Smooth muscle cell (in vitro differentiated cells): ENCODE results near the gene METAP1D. TPM values are rescaled to one million over a fixed set of nuclear protein-coding genes. Genes with fewer than 3 reads are reported as not detected.

ENCODE experiments used
- DNase-seq: peaks from one replicate; lab custom pipeline; 2025; ENCODE audit not compliant: unreplicated experiment; lab: John Stamatoyannopoulos, UW
- H2AFZ ChIP-seq: fragments of 200-600 bp; sonication (generic); 2 replicates; pipeline ENCODE4 v1.6.0; 2016; ENCODE audit warnings: antibody characterized with exemption, low read depth, mild to moderate bottlenecking
- H3F3A ChIP-seq: fragments of 200-600 bp; sonication (generic); 2 replicates; pipeline ENCODE4 v1.6.0; 2017; ENCODE audit warnings: antibody characterized with exemption, low read depth
- H3K27ac ChIP-seq: fragments of 200-600 bp; sonication (generic); 2 replicates; pipeline ENCODE4 v1.5.1; 2016; ENCODE audit warnings: low read depth, mild to moderate bottlenecking
- H3K27me3 ChIP-seq: fragments of 200-600 bp; sonication (generic); 2 replicates; pipeline ENCODE4 v1.6.1; 2016; ENCODE audit warnings: low read depth, mild to moderate bottlenecking
- H3K36me3 ChIP-seq: fragments of 200-600 bp; sonication (generic); 2 replicates; pipeline ENCODE4 v1.5.1; 2016; ENCODE audit warnings: low read depth
- H3K4me1 ChIP-seq: fragments of 200-600 bp; sonication (generic); 2 replicates; pipeline ENCODE4 v1.5.1; 2016; ENCODE audit warnings: low read depth
- H3K4me2 ChIP-seq: fragments of 200-600 bp; sonication (generic); 2 replicates; pipeline ENCODE4 v1.6.0; 2016; ENCODE audit warnings: mild to moderate bottlenecking
- H3K4me3 ChIP-seq: fragments of 200-600 bp; sonication (generic); 2 replicates; pipeline ENCODE4 v1.5.1; 2016; ENCODE audit warnings: mild to moderate bottlenecking
- H3K79me2 ChIP-seq: fragments of 200-600 bp; sonication (generic); 2 replicates; pipeline ENCODE4 v1.6.0; 2016; ENCODE audit warnings: low read depth, mild to moderate bottlenecking
- H3K9ac ChIP-seq: fragments of 200-600 bp; sonication (generic); 2 replicates; pipeline ENCODE4 v1.6.0; 2016; ENCODE audit warnings: low read depth
- H3K9me3 ChIP-seq: fragments of 200-600 bp; sonication (generic); replicated peaks from 2 replicates; pipeline ENCODE4 v1.5.1; 2016; ENCODE audit warnings: low read depth
- H4K20me1 ChIP-seq: fragments of 200-600 bp; sonication (generic); 2 replicates; pipeline ENCODE4 v1.6.0; 2016; ENCODE audit warnings: low read depth
- CTCF ChIP-seq: fragments of 200-600 bp; sonication (generic); IDR thresholded peaks from 2 replicates; pipeline ENCODE4 v1.5.1; 2017; ENCODE audit warnings: borderline replicate concordance, mild to moderate bottlenecking, antibody characterized with exemption; ENCODE audit not compliant: insufficient read depth, poor library complexity, severe bottlenecking
- WGBS: methylation state at CpG from one replicate; pipeline ENCODE4 v1.1.7; 2016; ENCODE audit warnings: low lambda C conversion rate; 5-methylcytosine and 5-hydroxymethylcytosine counted together
- polyA plus RNA-seq: library from polyadenylated mRNA; unstranded; fragments of >200 nt; fragmentation: Nextera tagmentation; extraction: Ambion mirVana; gene quantifications from 2 replicates; pipeline ENCODE4 v1.2.1, GENCODE V29; 2016
- total RNA-seq: library from RNA; depleted of rRNA; stranded (reverse); fragments of >200 nt; gene quantifications from 2 replicates; pipeline ENCODE4 v1.2.3, GENCODE V29; 2014

Gene METAP1D
- total and polyA plus RNA-seq, 2 experiments from 2014 or later, result 5.9 to 7.5 TPM

- H3K27ac ChIP-seq, result no peak overlapping the region
- no peaks in the 10 kb centered on the region for H3F3A ChIP-seq
- no peak overlapping the region for H3K9ac ChIP-seq
- H3K4me3 ChIP-seq, result no peak overlapping the region
- H4K20me1 ChIP-seq, result no peaks in the 10 kb centered on the region
- H2AFZ ChIP-seq, result no peak overlapping the region
- no peak overlapping the region for H3K4me2 ChIP-seq
- H3K27me3 ChIP-seq, result no peaks in the 10 kb centered on the region
- H3K9me3 ChIP-seq, result no peaks in the 10 kb centered on the region
- no peak for DNase-seq
- H3K4me1 ChIP-seq, result no peaks in the 10 kb centered on the region
- no peak for TF ChIP-seq CTCF
- no peaks in the 10 kb centered on the region for H3K36me3 ChIP-seq
- WGBS, result 86% methylated on average over 11 of the region's 11 CpGs
- no peaks in the 10 kb centered on the region for H3K79me2 ChIP-seq
Observed at GRCh38 chr2:172011812-172012575, 12.2 kb downstream of the METAP1D start.

GRCh38 chr2:172012677-172013391, 13.1 kb downstream of the METAP1D start:
- no peaks in the 10 kb centered on the region for H4K20me1 ChIP-seq
- no peak overlapping the region for H2AFZ ChIP-seq
- no peak for TF ChIP-seq CTCF
- no peak overlapping the region for H3K4me3 ChIP-seq
- no peaks in the 10 kb centered on the region for H3K36me3 ChIP-seq
- no peaks in the 10 kb centered on the region for H3F3A ChIP-seq
- no peaks in the 10 kb centered on the region for H3K4me1 ChIP-seq
- DNase-seq, result no peak
- H3K27me3 ChIP-seq, result no peaks in the 10 kb centered on the region
- no peak overlapping the region for H3K27ac ChIP-seq
- no peak overlapping the region for H3K9ac ChIP-seq
- H3K9me3 ChIP-seq, result no peaks in the 10 kb centered on the region
- no peak overlapping the region for H3K4me2 ChIP-seq
- WGBS, result 84% methylated on average over 9 of the region's 9 CpGs
- no peaks in the 10 kb centered on the region for H3K79me2 ChIP-seq

GRCh38 chr2:172013396-172013795, 13.6 kb downstream of the METAP1D start:
- H3K9ac ChIP-seq, result no peak overlapping the region
- no peaks in the 10 kb centered on the region for H3K9me3 ChIP-seq
- no peaks in the 10 kb centered on the region for H3K27me3 ChIP-seq
- 75% methylated on average over 4 of the region's 4 CpGs for WGBS
- DNase-seq, result no peak
- no peaks in the 10 kb centered on the region for H3K36me3 ChIP-seq
- H3K79me2 ChIP-seq, result no peaks in the 10 kb centered on the region
- no peak for TF ChIP-seq CTCF
- H3K4me2 ChIP-seq, result no peak overlapping the region
- no peak overlapping the region for H3K27ac ChIP-seq
- no peaks in the 10 kb centered on the region for H3K4me1 ChIP-seq
- no peaks in the 10 kb centered on the region for H3F3A ChIP-seq
- H4K20me1 ChIP-seq, result no peaks in the 10 kb centered on the region
- H2AFZ ChIP-seq, result no peak overlapping the region
- no peak overlapping the region for H3K4me3 ChIP-seq
